ENCODE data around the gene BANF2.

DNA sequence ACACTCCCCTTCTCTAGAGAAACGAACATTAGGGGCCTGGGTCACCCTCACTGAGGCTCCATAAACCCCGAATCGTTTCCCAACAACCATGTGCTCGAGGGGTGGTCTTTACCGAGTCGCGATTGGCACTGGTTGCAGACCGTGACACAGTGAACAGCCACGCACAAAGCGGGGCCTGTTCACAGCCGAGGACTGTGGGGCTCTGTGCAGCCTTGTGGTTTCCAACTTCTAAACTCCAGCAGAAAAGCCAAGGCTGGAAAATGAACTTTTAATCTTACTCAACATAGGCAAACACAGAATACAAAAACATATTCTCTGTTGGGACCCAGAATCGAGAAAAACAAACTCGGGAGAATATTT, 36.7 kb upstream of the BANF2 start:
- TF ChIP-seq POLR2AphosphoS5 (IDR thresholded peaks at IDR 0.05; ENCODE audit: borderline replicate concordance, low read depth, low read length) (no peak), EZH2 (IDR thresholded peaks at IDR 0.05) (no peak)
